Endothelial cell (in vitro differentiated cells): ENCODE results near the gene LGALS1. TPM values are rescaled to one million over a fixed set of nuclear protein-coding genes. Genes with fewer than 3 reads are reported as not detected.

ENCODE experiments used
- DNase-seq: peaks from one replicate; pipeline ENCODE4 v3.0.0; 2021; ENCODE audit warnings: low spot score
- H3K27ac Mint-ChIP-seq: one replicate; pipeline ENCODE4 v1.8.0; 2021; ENCODE audit warnings: mixed read lengths, inconsistent platforms; ENCODE audit not compliant: unreplicated experiment
- H3K27me3 Mint-ChIP-seq: one replicate; pipeline ENCODE4 v1.8.0; 2021; ENCODE audit warnings: mild to moderate bottlenecking, moderate library complexity, mixed read lengths, inconsistent platforms; ENCODE audit not compliant: unreplicated experiment
- H3K36me3 Mint-ChIP-seq: one replicate; pipeline ENCODE4 v1.8.0; 2021; ENCODE audit warnings: mild to moderate bottlenecking, low read depth, mixed read lengths, inconsistent platforms; ENCODE audit not compliant: unreplicated experiment
- H3K4me1 Mint-ChIP-seq: one replicate; pipeline ENCODE4 v1.8.0; 2021; ENCODE audit warnings: mild to moderate bottlenecking, mixed read lengths, inconsistent platforms; ENCODE audit not compliant: unreplicated experiment
- H3K4me3 Mint-ChIP-seq: one replicate; pipeline ENCODE4 v1.8.0; 2021; ENCODE audit warnings: mild to moderate bottlenecking, mixed read lengths, inconsistent platforms; ENCODE audit not compliant: unreplicated experiment
- H3K9me3 Mint-ChIP-seq: one replicate; pipeline ENCODE4 v1.8.0; 2021; ENCODE audit warnings: mixed read lengths, inconsistent platforms; ENCODE audit not compliant: unreplicated experiment
- total RNA-seq: library from RNA; stranded (reverse); fragmentation: NEBNext Ultra II Directional; extraction: Animal tissue kit (Norgen Biotek cat#: 25700); gene quantifications from one replicate; pipeline ENCODE4 v1.2.1, GENCODE V29; 2021; ENCODE audit not compliant: unreplicated experiment
- TF ChIP-seq, protein P1 (sequence below): fragments of 200-600 bp; sonication (generic); IDR thresholded peaks from one replicate; pipeline ENCODE4 v1.5.0; 2021; ENCODE audit warnings: antibody characterized with exemption; ENCODE audit not compliant: unreplicated experiment

Gene LGALS1
- total RNA-seq, 1 donor from 2014 or later = 18.6 TPM

- Mint-ChIP-seq H3K4me1 (peaks cover 23% of the 10 kb centered on the region), H3K27me3 (peaks cover 5% of the 10 kb centered on the region), H3K9me3 (no peaks in the 10 kb centered on the region), H3K36me3 (peaks cover 3% of the 10 kb centered on the region), H3K4me3 (peak overlapping the region; percentile 25), H3K27ac (no peak overlapping the region)
- DNase-seq = no peak
- TF ChIP-seq, protein P1, sequence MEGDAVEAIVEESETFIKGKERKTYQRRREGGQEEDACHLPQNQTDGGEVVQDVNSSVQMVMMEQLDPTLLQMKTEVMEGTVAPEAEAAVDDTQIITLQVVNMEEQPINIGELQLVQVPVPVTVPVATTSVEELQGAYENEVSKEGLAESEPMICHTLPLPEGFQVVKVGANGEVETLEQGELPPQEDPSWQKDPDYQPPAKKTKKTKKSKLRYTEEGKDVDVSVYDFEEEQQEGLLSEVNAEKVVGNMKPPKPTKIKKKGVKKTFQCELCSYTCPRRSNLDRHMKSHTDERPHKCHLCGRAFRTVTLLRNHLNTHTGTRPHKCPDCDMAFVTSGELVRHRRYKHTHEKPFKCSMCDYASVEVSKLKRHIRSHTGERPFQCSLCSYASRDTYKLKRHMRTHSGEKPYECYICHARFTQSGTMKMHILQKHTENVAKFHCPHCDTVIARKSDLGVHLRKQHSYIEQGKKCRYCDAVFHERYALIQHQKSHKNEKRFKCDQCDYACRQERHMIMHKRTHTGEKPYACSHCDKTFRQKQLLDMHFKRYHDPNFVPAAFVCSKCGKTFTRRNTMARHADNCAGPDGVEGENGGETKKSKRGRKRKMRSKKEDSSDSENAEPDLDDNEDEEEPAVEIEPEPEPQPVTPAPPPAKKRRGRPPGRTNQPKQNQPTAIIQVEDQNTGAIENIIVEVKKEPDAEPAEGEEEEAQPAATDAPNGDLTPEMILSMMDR = no peak
Measured at GRCh38 chr22:37631448-37632173, 43.8 kb upstream of the LGALS1 start.

DNA sequence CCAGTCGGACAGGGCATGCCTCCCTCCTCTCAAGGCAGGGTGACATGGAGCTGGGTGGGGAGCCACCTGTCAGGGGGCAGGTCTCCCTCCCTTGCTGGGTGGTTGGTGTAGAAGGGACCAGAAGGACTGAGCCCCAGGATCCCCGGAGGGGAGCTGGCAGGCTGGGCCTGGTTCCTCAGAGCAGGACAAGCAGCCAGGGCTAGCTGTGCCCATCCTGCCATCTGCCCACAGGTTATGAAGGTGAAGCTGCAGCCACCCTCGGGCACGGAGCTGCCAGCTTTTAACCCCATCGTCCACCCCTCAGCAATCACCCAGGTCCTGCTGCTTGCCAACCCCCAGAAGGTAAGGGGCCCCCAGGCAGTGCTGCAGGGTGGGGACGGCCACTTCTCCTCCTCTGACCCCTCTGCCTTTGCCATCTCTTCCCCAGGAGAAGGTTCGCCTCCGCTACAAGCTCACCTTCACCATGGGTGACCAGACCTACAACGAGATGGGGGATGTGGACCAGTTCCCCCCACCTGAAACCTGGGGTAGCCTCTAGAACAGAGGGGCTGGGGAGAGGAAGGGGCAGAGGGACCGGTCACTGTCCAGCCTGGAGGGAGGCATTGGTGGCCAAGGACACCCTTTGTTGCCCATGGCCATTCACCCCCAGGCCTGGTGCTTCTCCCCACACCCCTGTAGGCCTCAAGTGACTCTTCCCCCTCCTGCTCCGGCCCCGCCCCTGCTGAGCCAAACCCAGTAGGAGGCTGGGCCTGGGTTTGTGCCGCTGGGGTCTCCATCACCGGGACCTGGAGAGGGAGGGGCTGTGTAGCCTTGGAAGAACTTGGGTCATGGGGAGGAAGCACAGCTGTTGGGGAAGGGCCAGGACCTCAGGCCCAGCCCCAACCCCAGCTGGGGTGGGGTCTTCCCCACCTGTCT lies 43.0 kb upstream of the LGALS1 start:
- TF ChIP-seq, protein P1 = no peak
- Mint-ChIP-seq H3K4me1 (peaks cover 15% of the 10 kb centered on the region), H3K27me3 (peaks cover 2% of the 10 kb centered on the region), H3K9me3 (no peaks in the 10 kb centered on the region), H3K27ac (no peak overlapping the region), H3K4me3 (no peak overlapping the region), H3K36me3 (peaks cover 3% of the 10 kb centered on the region)
- no peak for DNase-seq

DNA sequence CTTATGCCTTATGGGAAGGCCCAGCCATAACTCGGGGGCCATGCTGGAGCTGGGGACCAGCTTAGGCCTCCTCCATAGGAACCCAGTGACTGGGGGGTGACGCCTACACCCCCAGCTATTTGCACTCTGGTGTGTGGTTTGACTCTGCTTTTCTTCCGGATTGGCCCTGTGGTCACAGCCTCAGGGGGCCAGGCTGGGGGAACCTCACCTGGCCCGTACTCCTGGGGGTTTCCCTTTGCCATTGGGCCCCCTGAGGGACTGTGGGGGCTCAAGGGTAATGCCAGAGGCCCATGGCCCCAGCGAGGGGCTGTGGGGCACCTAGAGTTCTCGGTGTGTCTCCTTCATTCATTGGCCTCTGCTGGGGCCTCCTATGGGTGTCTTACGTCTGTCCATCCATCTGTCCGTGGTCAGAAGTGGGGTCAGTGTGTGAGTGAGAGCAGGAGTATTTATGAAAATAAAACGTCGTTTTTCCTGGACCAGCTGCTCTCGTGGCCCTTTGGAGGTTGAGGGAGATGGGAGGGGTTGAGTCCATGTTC lies 42.3 kb upstream of the LGALS1 start:
- TF ChIP-seq, protein P1 = no peak

GRCh38 chr22:37633625-37634416 lies 41.6 kb upstream of the LGALS1 start:
- H3K36me3 Mint-ChIP-seq = peaks cover 7% of the 10 kb centered on the region
- peaks cover 4% of the 10 kb centered on the region for H3K27me3 Mint-ChIP-seq

More for the DNA sequence above, 42.3 kb upstream of the LGALS1 start:
- no peak for DNase-seq
- H3K4me3 Mint-ChIP-seq = no peak overlapping the region
- peaks cover 3% of the 10 kb centered on the region for H3K36me3 Mint-ChIP-seq
- H3K27ac Mint-ChIP-seq = no peak overlapping the region
- H3K9me3 Mint-ChIP-seq = no peaks in the 10 kb centered on the region
- peaks cover 2% of the 10 kb centered on the region for H3K27me3 Mint-ChIP-seq
- H3K4me1 Mint-ChIP-seq = peaks cover 15% of the 10 kb centered on the region

More at GRCh38 chr22:37633625-37634416, 41.6 kb upstream of the LGALS1 start:
- TF ChIP-seq, protein P1 = no peak
- Mint-ChIP-seq H3K4me3 (no peak overlapping the region), H3K4me1 (peaks cover 14% of the 10 kb centered on the region), H3K27ac (no peak overlapping the region), H3K9me3 (no peaks in the 10 kb centered on the region)
- DNase-seq = no peak
